Measurements from ENCODE around the gene QRSL1. TPM values are rescaled to one million over a fixed set of nuclear protein-coding genes. Genes with fewer than 3 reads are reported as not detected.

Gene QRSL1
- total and polyA plus RNA-seq, 2 of the 4 experiments (the other 2 are of a cell fraction) = 6.1 to 10.9 TPM

DNA sequence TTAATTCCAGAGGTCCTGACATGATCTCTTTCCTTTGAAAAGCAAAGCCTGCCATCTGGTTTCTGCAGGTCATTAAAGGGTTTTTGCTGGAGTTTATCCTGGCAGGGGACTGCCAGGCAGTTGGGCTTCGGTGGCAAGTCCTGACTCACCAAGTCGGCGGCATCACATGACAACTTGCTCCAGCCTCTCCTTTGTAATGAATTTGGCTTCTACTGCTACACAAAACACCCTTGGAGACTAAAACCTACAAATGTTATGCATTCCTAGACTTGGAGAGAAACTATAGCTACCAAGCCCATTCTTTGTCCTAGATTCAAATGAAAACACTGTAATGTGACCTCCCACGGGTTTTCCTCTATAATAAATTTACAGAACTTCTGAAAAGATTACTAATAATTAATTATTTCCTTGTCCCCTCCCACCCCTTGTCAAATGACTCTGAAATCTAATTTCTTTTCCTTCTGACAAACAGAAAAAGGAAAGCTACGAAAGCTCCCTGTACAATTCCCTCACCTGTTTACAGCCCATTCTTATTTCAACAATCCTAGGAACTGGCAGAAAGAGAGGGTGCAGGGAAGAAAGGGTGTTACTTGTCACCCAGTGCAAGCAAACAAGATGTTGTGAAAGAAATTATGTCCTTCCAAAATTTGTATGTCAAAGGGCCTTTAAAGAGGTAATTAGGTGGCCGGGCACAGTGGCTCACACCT lies 62.9 kb downstream of the QRSL1 start:
- H2AK5ac ChIP-seq (ENCODE audit: low read depth, low read length) = no peak overlapping the region
- H3K27me3 ChIP-seq (ENCODE audit: control insufficient read depth, insufficient read depth, low read length) = peaks cover 19% of the 10 kb centered on the region
- no peak overlapping the region for H3K9ac ChIP-seq (ENCODE audit: low read depth, low read length)
- TF ChIP-seq, protein P1, sequence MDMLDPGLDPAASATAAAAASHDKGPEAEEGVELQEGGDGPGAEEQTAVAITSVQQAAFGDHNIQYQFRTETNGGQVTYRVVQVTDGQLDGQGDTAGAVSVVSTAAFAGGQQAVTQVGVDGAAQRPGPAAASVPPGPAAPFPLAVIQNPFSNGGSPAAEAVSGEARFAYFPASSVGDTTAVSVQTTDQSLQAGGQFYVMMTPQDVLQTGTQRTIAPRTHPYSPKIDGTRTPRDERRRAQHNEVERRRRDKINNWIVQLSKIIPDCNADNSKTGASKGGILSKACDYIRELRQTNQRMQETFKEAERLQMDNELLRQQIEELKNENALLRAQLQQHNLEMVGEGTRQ (IDR thresholded peaks at IDR 0.05; ENCODE audit: low read depth, low read length) = peak; percentile 26; the same call in 1 of the 2 replicates
- no peak for TF ChIP-seq MAZ (IDR thresholded peaks at IDR 0.05; ENCODE audit: borderline replicate concordance, low read depth, low read length)
- peak; percentile 44; the same call in 1 of the 2 replicates for ATAC-seq (ENCODE audit: low read depth)
- POLR2A ChIA-PET (ENCODE audit: unreplicated experiment) = no interaction called here
- whole genome bisulfite sequencing, 2 experiments (ENCODE audit: extremely low coverage in 2 of 2, insufficient read length in 1 of 2) = 0% methylated on average over 1 of the region's 6 CpGs; no CpG with 5 or more reads in 1 of the 2 experiments
- no peak overlapping the region for H2AK9ac ChIP-seq (replicated peaks; ENCODE audit: low read depth, low read length, poor library complexity)
- no peak overlapping the region for H3K27ac ChIP-seq (ENCODE audit: insufficient read depth, low read length)
- H4K5ac ChIP-seq (ENCODE audit: low read depth, low read length) = no peak overlapping the region
- no peaks in the 10 kb centered on the region for H3K36me3 ChIP-seq (ENCODE audit: control insufficient read depth, insufficient read depth, low read length)
- no peak overlapping the region for H3K4me3 ChIP-seq (ENCODE audit: insufficient read depth, low read depth, low read length)
- in situ Hi-C loops (cut with MboI; ENCODE audit: low sequenced_read_pairs) = no loop called here
- no peaks in the 10 kb centered on the region for H3K4me1 ChIP-seq (ENCODE audit: control insufficient read depth, insufficient read depth, low read length)
- H4K8ac ChIP-seq (ENCODE audit: low read depth in 2 of 2, low read length in 2 of 2) = no peak overlapping the region
- H2BK15ac ChIP-seq (ENCODE audit: low read depth, low read length) = no peak overlapping the region
- no peak overlapping the region for H3K4me2 ChIP-seq (ENCODE audit: low read depth, low read length)
- DNase-seq = peak; percentile 15
- intact Hi-C loops (cut with micrococcal nuclease) = no loop called here
- no peaks in the 10 kb centered on the region for H4K20me1 ChIP-seq (ENCODE audit: insufficient read depth, low read length)
- no TSS peak for BruUV-seq (replicated peaks)
- no peak overlapping the region for H3K18ac ChIP-seq (ENCODE audit: low read depth, low read length)
- H2AFZ ChIP-seq (replicated peaks; ENCODE audit: low read length, poor library complexity) = no peak overlapping the region
- H3K9me3 ChIP-seq (ENCODE audit: control insufficient read depth, insufficient read depth, low read length) = no peaks in the 10 kb centered on the region
- no peak overlapping the region for H2BK20ac ChIP-seq (ENCODE audit: low read depth, low read length)
- H3K56ac ChIP-seq (ENCODE audit: extremely low read depth, insufficient read depth, low read length) = no peak overlapping the region
- CTCF ChIA-PET = interaction anchor here (0.5 kb wide), 1 partner anchor 22 kb away, joined by 3 read pairs; no protein-coding TSS in a partner anchor
- H4K91ac ChIP-seq (ENCODE audit: insufficient read depth, low read depth, low read length) = no peak overlapping the region
- no peak overlapping the region for H3K4ac ChIP-seq (ENCODE audit: low read depth, low read length)
- H3K14ac ChIP-seq (replicated peaks; ENCODE audit: low read depth, low read length) = no peak overlapping the region
- no peak overlapping the region for H2BK5ac ChIP-seq (ENCODE audit: low read depth, low read length, poor library complexity, severe bottlenecking)
- H2BK120ac ChIP-seq (ENCODE audit: low read depth, low read length) = no peak overlapping the region
- H3K23ac ChIP-seq (ENCODE audit: low read depth, low read length) = no peak overlapping the region
- no peaks in the 10 kb centered on the region for H3K79me1 ChIP-seq (ENCODE audit: low read depth in 1 of 2, low read length in 2 of 2)
- H3K9me1 ChIP-seq (ENCODE audit: insufficient read depth, low read length) = no peaks in the 10 kb centered on the region
- dilution Hi-C loops (cut with HindIII; ENCODE audit: low sequenced_read_pairs, unreplicated experiment) = no loop called here

All from IMR-90 (cell line).